Measurements from ENCODE around the gene CNKSR3.
"Not testable (repeated sequence)": the region's sequence is repeated elsewhere in the genome, so short reads cannot be mapped to it uniquely, and the experiment has no call there.

The CNKSR3 gene

DNA sequence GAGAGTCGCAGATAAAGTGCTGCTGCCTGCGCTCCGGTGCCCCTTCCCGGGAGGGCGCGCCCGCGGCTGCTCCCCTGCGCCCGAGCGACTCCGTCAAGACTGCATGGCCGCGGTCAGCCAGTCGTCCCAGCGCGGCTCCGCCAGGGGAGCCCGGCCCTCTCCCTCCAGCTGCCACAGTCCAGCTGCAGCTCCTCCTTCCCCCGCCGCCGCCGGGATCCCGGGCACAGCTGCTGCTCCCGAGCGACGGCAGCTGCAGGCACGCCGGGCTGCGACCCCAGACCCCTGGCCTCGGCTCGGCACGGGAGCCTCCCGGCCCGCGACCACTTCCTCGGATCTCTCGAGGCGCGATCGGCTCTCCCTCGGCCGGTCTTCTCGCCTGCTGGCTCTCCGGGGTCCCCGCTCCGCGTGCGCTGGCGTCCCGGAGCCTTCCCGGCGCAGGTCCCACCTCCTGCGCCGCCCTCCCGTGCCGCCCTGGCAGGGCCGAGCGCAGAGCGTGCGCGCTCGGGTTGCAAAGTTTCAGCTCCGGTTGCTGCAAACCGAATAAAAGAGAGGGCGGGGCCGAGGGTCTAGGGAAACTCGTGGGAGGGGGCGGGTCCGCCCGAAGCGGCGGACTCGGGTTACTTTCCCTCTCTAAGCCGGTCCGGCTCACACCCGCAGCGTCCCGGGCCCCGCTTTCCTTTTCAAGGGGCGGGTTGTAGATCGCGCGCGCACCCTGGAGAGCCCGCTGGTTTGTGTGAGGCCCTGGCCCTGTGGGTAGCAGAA, at the start of gene CNKSR3:
Gene CNKSR3 (minus strand): TSS at position 542 of the 762 bp plus-strand sequence. CDS start 571 bp downstream, outside the sequence.
- peak; percentile 90 for DNase-seq (ENCODE audit: low read depth)

DNA sequence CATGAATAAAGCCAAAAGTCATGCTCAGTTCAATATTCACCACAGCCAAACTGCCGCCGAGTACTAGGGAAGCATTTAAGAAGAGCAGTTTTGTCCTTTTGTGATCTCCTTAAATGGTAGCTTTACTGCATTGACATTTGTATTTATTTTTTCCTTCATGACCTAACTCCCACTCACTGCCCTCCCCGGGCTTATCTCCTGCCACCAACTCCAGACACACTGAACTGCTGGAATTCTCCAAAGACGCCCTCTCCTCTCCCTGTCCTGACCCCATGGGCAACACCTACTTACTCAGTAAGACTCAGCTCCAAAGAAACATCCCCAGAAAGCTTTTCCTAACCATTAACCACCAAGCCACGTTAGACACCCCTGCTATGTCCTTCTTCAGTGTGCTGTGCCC, 48.5 kb upstream of the CNKSR3 start:
- DNase-seq (ENCODE audit: low read depth): no peak

DNA sequence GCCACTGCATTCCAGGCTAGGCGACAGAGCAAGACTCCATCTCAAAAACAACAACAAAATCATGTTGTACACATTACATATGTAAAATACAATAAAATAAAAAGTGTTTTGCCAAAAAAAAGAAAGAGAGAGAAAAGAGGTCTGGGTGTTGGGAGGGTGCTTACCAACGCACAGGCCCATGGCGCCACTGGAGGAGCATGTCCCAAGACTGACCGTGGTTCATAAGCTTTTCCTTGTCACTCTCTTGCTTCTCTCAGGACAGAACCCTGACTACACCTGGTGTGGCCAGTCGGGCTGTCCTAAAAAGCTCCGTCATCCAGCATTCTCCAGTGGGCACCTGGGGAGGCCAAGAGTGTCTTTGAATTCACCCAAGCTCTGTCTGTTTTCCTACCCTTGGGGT, 48.0 kb upstream of the CNKSR3 start:
- DNase-seq (ENCODE audit: low read depth): no peak

DNA sequence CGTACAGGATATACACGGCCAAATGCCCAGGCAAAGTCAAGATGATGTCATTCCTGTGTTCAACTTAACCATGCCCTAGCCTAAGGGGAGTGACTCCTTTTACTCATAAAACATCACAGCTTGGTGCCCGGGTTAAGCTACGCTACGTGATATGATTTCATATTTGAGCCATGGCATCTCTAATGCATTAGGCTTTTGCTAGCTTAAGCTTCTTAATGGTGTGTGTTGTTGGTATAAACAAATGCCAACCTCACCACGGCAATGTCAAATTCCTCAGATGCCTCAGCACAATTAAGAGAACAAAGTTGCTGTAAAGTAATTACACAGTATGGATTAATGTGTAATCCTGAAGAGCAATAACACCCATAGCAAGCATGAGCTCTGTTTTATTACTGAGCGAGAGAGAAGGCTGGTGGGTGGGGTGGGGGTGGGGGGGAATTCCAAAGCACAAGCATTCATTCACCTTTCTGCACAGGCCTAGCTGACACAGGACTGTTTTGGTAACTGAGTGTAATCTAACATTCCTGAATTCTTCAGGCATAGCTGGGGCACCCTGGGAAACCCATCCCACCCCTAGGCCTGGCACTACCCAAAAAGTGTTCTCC, 44.7 kb upstream of the CNKSR3 start:
- no peak for DNase-seq (ENCODE audit: low read depth)

DNA sequence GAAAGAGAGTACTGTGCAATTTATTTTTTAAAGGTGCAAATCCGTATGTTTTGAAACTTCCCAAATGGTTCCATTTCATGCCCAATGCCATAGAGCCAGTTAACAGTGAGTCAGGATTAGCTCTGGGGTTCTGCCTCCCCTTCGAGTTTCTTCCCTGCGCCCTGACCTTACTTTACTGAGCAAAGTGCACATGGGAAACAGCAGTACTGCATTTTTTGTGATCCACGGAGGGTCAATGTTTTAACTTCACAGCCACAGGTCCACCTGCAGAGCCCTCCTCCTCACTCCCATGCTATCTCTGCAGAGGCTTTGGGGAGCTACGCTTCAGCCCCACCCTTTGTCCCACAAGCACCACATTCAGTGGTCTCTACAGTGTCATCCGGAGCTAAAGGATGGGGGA, 44.0 kb upstream of the CNKSR3 start:
- DNase-seq (ENCODE audit: low read depth): no peak

DNA sequence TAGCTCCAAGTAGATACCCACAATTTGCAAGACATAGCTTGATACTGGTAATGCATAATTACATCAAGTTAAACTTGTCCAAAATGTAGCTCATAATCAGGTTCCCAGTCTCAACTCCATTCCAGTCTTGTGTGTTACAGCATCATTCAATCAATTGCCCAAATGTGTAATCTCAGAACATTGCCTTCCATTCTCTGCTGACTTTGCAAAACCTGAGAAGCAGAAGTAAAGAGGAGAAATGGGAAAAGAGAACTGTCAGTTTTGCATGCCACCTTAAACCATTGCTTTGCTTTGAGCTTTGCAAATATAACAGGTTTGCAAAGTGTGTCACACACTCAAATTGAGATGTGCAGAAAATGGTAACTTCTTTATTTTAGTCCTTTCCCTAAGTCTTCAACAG, 40.3 kb upstream of the CNKSR3 start:
- DNase-seq (ENCODE audit: low read depth): no peak

DNA sequence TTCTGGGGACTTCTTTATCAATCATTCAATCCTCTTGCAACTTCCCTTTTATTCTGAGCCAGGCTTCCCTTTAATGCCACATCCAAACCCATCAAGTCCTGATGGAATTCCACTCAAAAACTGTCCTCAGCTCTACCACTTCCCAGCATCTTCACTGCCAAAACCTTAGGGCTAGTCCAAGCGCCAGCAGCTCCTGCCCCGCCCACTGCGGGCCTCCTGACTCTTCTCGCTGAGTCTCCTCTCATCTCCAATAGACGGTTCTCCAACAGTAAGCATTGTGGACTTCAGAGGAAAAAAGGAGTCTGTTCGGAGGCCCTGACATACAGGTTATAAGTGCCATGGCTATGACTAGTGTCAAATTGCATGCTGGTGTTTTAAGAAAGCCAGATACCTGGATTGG, 38.7 kb upstream of the CNKSR3 start:
- DNase-seq (ENCODE audit: low read depth): no peak

DNA sequence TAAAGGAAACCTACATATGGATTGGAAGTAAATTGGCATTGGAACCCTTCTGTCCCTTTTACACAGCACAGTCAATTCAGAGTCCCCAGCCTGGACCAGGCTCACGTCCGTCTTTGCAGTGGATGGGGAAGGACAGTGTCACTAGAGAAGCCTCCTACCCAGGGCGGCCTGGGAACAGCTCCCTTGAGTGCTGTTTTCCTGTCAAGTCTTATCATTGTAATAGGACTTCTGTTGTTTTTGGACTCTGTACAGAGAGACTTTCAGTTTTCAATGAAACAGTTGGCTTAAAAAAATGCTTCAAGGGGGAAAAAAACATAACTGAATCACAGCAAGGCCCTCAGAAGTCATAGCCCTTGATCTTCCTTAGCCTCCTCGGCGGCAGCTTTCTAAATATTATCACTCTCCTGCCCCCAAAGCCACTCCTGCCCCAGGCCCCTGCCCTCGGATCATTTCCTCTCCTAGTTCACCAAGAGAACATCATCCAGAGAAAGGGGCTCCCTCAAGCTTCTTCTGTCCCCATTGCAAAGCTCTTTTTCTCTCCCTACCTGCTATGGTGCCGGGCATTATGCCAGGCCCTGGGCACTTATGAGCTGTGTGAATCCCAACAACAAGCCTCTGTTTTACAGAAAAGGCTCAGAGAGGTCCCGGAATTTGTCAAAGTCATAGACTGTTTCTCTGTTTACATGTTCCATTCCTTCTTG, 37.8 kb upstream of the CNKSR3 start:
- no peak for DNase-seq (ENCODE audit: low read depth)

DNA sequence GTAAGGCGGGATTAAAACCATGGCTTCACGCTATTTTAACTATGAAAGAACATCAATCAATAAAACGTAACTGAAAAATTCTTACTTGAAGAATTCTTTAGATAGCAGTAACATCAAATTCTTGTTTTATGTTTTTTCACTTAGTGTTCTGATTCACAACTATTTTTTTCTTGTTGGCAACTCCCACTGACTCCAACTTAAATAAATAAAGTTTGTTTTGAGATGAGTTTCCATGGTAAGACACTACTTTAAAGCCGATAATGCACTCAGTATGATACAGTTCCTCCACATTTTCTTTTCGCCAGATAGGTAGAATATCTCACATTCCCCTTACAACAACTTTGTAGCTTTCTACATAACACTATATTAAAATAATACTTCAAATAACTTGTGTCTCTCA, 33.1 kb upstream of the CNKSR3 start:
- DNase-seq (ENCODE audit: low read depth): no peak

DNA sequence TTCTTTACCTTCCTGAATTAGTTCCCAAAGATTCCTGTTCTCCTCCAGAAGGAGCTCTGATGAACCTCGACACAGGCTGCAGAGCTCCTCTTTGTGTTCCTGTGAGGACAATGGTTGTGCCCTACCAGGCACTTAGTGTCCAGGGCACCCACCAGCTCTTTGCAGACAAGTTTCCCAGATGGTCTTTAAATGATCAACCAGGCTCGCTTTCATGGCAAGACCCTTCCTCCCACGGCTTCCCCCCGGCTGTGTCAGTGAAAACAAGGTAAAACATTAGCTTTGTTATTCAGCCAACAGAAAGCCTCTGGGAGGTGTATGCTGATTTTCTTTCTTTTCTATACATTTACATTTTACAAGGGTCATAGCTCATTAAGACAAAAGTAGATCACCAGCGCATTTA, 32.3 kb upstream of the CNKSR3 start:
- no peak for DNase-seq (ENCODE audit: low read depth)

DNA sequence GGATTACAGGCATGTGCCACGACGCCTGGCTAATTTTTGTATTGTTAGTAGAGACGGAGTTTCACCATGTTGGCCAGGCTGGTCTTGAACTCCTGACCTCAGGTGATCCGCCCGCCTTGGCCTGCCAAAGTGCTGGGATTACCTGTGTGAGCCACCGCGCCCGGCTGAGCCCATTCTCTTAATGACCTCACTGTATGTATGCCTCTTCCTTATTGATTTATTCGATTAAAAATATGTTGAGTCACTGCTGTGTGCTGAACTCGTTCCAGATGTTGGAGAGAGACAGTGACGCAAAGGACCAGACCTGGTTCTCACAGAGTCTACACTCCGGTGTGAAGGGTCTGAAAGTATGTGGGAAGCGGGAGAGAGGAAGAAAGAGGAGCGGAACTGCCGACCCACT, 31.4 kb upstream of the CNKSR3 start:
- not testable (repeated sequence) for DNase-seq (ENCODE audit: low read depth)

DNA sequence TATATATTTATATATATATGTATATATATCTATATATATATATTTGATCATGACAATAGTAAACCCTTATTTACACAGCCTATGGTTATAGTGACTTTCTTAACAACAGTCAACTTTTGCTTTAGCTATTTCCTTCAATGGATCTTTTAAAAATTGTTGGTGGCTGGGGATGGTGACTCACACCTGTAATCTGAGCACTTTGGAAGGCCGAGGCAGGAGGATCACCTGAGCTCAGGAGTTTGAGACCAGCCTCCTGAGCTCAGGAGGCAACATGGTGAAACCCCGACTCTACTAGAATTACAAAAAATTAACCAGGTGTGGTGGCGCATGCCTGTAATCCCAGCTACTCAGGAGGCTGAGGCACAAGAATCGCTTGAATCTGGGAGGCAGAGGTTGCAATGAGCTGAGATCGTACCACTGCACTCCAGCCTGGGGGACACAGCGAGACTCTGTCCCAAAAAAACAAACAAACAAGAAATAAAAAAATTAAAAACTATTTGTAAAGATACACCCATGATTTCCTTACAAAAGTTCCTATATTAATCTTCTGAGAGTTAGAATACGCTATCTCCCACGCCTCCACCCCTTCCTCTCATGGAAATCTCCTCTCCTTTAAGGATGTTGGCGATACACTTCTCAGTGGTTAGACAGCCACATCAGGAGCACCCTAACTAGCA, 29.2 kb upstream of the CNKSR3 start:
- DNase-seq (ENCODE audit: low read depth): no peak

DNA sequence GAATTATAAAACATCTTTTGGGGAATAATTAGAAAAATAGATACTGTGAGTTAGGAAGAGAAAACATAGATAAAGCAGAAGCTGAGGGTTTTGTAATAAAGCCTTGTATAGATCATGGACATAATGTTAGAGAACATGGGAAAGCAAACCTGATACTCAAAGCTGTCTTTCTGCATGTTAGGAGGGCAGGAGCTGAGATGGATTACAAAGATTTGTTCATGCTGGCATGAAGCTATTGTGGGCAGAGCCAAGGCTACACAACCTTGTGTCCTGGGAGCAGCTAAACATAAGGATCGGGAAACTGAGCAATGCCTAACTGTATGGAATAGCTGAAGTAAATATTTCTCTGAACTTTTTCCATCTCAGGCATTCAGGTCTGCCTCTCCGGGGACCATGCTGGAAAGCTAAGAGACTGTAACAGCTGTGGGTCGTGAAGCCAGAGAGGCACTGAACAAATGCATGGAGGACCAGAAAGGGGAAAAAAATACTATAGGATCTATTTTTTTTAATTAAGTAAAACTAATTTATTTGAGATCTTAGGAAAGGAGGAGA, 28.2 kb upstream of the CNKSR3 start:
- DNase-seq (ENCODE audit: low read depth): no peak

DNA sequence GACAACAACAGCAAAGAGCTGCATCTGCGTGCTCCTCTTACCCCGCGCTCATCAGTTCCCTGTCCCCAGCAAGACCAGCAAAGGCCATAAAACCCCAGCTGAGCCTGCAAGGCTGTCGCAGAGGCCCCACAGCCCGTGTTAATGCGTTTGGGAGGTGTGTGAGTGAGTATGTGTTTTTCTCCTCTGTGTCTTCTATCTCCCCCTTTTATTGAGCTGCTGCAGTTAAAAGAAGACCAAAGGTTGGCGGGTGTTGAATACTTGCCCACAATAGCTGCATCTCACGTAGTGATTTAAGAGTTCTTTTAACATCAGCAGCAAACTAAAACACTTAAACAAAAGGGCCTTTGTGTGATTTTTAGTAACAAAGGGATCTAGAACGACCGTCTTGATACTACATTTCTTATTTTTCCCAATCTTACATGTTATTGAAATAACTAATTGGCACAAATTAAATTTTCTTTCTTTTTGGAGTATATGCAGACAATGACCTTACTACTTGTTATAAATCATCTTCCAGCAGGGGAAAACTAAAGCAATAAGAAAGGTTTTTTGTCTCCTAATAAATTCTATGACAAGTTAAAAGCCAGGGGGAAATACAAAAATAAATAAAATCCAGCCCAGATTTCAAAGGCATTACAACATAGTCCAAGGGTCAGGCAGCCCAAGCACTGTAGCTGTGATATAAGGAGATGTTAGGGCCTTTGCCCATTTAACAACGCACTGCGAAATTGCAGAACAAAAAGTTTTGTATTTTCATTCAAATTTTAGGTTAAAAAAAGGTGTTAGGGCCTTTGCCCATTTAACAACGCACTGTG, 27.2 kb upstream of the CNKSR3 start:
- no peak for DNase-seq (ENCODE audit: low read depth)

DNA sequence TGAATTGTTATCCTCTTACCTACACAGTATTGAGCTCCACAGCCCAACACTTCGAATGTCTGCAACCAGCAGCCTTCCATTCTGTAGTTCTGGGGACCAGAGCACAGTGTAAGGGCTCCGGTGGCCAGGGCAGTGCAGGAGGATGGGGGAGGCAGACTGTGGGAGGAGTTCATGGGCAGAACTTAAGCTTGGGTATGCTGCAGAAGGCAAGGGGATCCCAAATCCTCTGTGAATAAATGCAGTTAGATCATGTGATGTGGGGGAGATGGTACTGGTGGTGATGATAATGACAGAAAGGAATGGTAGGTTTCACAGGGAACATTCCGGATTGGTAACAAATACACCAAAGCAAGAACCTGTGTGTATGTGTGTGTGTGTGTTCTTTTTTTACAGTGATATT, 26.5 kb upstream of the CNKSR3 start:
- DNase-seq (ENCODE audit: low read depth): no peak

DNA sequence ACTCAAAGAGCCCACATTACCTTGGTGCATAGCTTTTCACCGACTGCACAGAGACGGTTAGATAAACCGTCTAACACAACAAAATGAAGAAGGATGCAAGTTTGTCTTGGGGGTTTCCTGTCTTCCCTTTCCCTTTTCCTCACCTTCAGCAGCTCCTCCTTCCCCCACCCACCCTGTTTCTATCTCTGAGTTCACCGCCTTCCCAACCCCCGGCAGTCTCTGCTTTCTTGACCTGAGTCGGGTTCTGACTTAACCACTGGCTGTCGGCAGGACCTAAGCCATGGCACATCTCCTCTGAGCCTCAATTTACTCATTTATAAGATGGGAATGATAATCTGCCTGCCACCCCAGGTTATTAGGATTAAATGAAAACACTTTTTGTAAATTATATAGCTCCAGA, 25.8 kb upstream of the CNKSR3 start:
- DNase-seq (ENCODE audit: low read depth): no peak

DNA sequence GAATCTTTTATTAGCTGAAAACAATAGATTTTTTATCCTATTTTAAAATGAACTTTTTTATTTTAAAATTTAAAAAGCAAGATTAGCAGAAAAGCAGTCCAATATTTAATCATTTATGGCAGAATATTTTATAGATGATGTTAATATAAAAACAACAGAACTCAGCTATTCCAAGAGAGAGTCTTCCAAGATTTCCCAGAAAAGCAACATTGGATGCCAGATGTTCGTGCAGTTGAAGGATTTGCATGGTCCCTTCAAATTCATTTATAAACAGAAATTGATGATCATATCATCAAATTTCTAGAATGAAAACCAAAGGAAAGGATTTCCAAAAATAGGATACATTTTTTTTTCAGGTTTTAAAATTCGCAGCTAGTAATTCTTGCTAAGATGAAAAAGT, 25.4 kb upstream of the CNKSR3 start:
- DNase-seq (ENCODE audit: low read depth): no peak

DNA sequence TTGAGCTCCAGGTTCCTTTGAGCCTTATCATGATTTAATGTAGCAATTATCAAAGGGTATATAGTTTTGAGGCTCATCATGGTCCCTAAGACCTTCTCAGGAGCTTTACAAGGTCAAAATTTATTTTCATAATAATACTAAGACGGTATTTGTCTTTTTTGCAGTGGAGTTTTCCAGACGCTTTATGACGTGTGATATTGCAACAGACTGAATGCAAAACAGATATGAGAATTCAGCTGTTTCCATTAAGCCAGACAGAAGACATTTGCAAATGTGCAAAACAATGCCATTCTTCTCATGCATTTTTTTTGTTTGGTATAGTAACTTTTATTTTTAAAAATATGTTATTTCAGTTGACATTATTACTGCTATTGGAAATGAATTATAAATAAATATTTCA, 24.7 kb upstream of the CNKSR3 start:
- no peak for DNase-seq (ENCODE audit: low read depth)

DNA sequence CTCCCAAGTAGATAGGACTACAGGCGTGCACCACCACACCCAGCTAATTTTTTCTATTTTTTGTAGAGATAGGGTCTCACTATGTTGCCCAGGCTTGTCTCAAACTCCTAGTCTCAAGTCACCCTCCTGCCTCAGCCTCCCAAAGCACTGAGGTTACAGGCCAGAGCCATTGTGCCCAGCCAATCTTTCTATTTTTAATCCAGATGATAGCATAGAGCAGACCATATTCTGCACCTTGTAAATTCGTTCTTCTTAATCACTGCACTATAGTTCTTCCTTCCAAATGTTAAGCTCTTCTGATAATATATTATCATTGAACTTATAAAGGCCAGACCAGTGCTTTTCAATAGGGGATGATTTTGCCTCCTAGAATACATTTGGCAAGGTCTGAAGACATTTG, 24.0 kb upstream of the CNKSR3 start:
- DNase-seq (ENCODE audit: low read depth): no peak

DNA sequence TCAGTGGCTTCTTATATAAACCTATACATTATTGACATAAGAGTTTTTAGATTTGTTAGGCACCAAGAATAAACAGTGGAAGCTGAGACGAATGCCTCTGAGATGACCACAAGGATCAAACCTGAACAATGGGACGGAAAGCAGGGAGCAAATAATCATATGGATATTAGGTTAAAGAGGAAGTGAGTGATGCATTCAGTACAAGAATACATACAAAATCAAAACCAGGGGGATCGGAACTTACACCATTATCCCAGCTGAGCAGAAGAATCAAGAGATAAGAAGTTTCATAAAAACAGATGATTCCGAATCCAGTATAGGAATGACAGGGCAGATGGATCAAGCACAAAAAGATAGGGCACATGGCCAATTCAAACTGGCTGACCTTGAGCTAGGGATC, 21.9 kb upstream of the CNKSR3 start:
- no peak for DNase-seq (ENCODE audit: low read depth)

DNA sequence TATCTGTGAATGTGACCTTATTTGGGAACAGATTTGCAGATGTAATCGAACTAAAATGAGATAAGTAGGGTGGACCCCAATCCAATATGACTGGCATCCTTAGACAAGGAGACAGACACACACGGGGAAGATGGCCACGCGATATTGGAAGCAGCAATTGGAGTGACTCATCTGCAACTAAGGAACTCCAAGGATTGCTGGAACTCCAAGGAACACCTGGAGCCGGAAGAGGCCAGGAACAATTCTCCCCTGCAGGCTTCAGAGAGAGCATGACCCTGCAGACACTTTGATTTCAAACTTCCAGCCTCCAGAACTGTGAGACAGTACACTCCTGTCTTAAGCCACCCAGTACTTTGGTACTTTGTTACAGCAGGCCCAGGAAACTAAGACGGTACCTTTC, 19.5 kb upstream of the CNKSR3 start:
- DNase-seq (ENCODE audit: low read depth): no peak

Data from fibroblast of the conjunctiva (primary cell).